Camera-type eye (tissue), 1 donor: ENCODE measurements around the gene SEMA5A. TPM values are rescaled to one million over a fixed set of nuclear protein-coding genes. Genes with fewer than 3 reads are reported as not detected.

Experiments used
- total RNA-seq: library from RNA; depleted of rRNA; stranded (reverse); fragments of >200 nt; gene quantifications from one replicate; pipeline ENCODE4 v1.2.3, GENCODE V29; 2014

Gene SEMA5A
- total RNA-seq: 69.0 TPM

GRCh38 chr5:9545992-9546851 lies at the start of gene SEMA5A:
Gene SEMA5A, minus strand, starts transcription at chr5:9546075. Its CDS starts 166,129 bp downstream, at chr5:9379946.

Other genes with a start within 250 kb of the SEMA5A start
- gene TAS2R1, start 84.3 kb upstream of the SEMA5A start, total RNA-seq: not detected